Measurements from ENCODE around the gene TENM4. TPM values are rescaled to one million over a fixed set of nuclear protein-coding genes. Genes with fewer than 3 reads are reported as not detected.

Gene TENM4
- polyA plus RNA-seq, 3 donors, result 0.31 to 1.7 TPM; not detected in 1

- Histone ChIP-seq H3K27me3 (ENCODE audit: control insufficient read depth in 2 of 2, insufficient read depth in 2 of 2, low read length in 2 of 2) (no peaks in the 10 kb centered on the region), H3K4me2 (replicated peaks; ENCODE audit: extremely low read depth, low read length, poor library complexity, severe bottlenecking) (no peak overlapping the region), H3K79me2 (ENCODE audit: insufficient read depth, low read length) (no peaks in the 10 kb centered on the region), H3K27ac (ENCODE audit: low read depth in 1 of 2, low read length in 2 of 2) (no peak overlapping the region), H3K4me1 (ENCODE audit: control insufficient read depth in 1 of 2, insufficient read depth in 2 of 2, low read length in 2 of 2) (no peaks in the 10 kb centered on the region), H3K9me3 (replicated peaks in 1 of 2; ENCODE audit: control insufficient read depth in 1 of 2, insufficient read depth in 1 of 2, low read length in 2 of 2) (no peaks in the 10 kb centered on the region), H3K36me3 (replicated peaks in 1 of 2; ENCODE audit: control insufficient read depth in 1 of 2, insufficient read depth in 2 of 2, low read length in 2 of 2) (no peaks in the 10 kb centered on the region), H2AFZ (ENCODE audit: insufficient read depth, low read depth, low read length, poor library complexity, severe bottlenecking) (no peak overlapping the region), H4K20me1 (ENCODE audit: insufficient read depth, low read length) (no peaks in the 10 kb centered on the region), H3K9ac (ENCODE audit: insufficient read depth, low read length, poor library complexity, severe bottlenecking) (no peak overlapping the region), H3K4me3 (replicated peaks in 1 of 3; ENCODE audit: low read depth in 2 of 3, low read length in 3 of 3) (no peak overlapping the region)
- Mint-ChIP-seq H3K9me3 (no peaks in the 10 kb centered on the region), H3K27ac (no peak overlapping the region), H3K36me3 (no peaks in the 10 kb centered on the region), H3K27me3 (ENCODE audit: low read depth in 3 of 3) (peaks cover 2 to 9% (median 4%) of the 10 kb centered on the region in 3 donors), H3K4me3 (no peak overlapping the region), H3K4me1 (no peaks in the 10 kb centered on the region)
- no peak for DNase-seq
- 78% methylated on average over 1 of the region's 2 CpGs for WGBS (ENCODE audit: insufficient coverage)
- intact Hi-C loops (cut with micrococcal nuclease), result no loop called here
- TF ChIP-seq, protein P1, sequence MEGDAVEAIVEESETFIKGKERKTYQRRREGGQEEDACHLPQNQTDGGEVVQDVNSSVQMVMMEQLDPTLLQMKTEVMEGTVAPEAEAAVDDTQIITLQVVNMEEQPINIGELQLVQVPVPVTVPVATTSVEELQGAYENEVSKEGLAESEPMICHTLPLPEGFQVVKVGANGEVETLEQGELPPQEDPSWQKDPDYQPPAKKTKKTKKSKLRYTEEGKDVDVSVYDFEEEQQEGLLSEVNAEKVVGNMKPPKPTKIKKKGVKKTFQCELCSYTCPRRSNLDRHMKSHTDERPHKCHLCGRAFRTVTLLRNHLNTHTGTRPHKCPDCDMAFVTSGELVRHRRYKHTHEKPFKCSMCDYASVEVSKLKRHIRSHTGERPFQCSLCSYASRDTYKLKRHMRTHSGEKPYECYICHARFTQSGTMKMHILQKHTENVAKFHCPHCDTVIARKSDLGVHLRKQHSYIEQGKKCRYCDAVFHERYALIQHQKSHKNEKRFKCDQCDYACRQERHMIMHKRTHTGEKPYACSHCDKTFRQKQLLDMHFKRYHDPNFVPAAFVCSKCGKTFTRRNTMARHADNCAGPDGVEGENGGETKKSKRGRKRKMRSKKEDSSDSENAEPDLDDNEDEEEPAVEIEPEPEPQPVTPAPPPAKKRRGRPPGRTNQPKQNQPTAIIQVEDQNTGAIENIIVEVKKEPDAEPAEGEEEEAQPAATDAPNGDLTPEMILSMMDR (IDR thresholded peaks at IDR 0.05), result no peak
Measured at GRCh38 chr11:78752494-78752893, 688.3 kb downstream of the TENM4 start.

- no peak overlapping the region for H3K27ac Mint-ChIP-seq
- no peaks in the 10 kb centered on the region for H3K36me3 Mint-ChIP-seq
- no peak overlapping the region for H3K4me3 Mint-ChIP-seq
- Histone ChIP-seq H2AFZ (ENCODE audit: insufficient read depth, low read depth, low read length, poor library complexity, severe bottlenecking) (no peak overlapping the region), H3K27me3 (ENCODE audit: control insufficient read depth in 2 of 2, insufficient read depth in 2 of 2, low read length in 2 of 2) (no peaks in the 10 kb centered on the region), H3K9ac (ENCODE audit: insufficient read depth, low read length, poor library complexity, severe bottlenecking) (no peak overlapping the region), H3K9me3 (replicated peaks in 1 of 2; ENCODE audit: control insufficient read depth in 1 of 2, insufficient read depth in 1 of 2, low read length in 2 of 2) (no peaks in the 10 kb centered on the region), H3K27ac (ENCODE audit: low read depth in 1 of 2, low read length in 2 of 2) (no peak overlapping the region), H3K79me2 (ENCODE audit: insufficient read depth, low read length) (no peaks in the 10 kb centered on the region), H3K4me3 (replicated peaks in 1 of 3; ENCODE audit: low read depth in 2 of 3, low read length in 3 of 3) (no peak overlapping the region), H4K20me1 (ENCODE audit: insufficient read depth, low read length) (no peaks in the 10 kb centered on the region), H3K4me2 (replicated peaks; ENCODE audit: extremely low read depth, low read length, poor library complexity, severe bottlenecking) (no peak overlapping the region), H3K4me1 (ENCODE audit: control insufficient read depth in 1 of 2, insufficient read depth in 2 of 2, low read length in 2 of 2) (no peaks in the 10 kb centered on the region), H3K36me3 (replicated peaks in 1 of 2; ENCODE audit: control insufficient read depth in 1 of 2, insufficient read depth in 2 of 2, low read length in 2 of 2) (no peaks in the 10 kb centered on the region)
- DNase-seq, result no peak
- intact Hi-C loops (cut with micrococcal nuclease), result no loop called here
- peaks cover 0 to 1% (median 0%) of the 10 kb centered on the region in 7 donors for H3K9me3 Mint-ChIP-seq
- peaks cover 5 to 11% (median 8%) of the 10 kb centered on the region in 3 donors for H3K27me3 Mint-ChIP-seq (ENCODE audit: low read depth in 3 of 3)
- TF ChIP-seq, protein P1 (IDR thresholded peaks at IDR 0.05), result no peak
- H3K4me1 Mint-ChIP-seq, result no peaks in the 10 kb centered on the region
- WGBS (ENCODE audit: insufficient coverage), result 17% methylated on average over 1 of the region's 7 CpGs
Measured at GRCh38 chr11:78748918-78749690, 691.7 kb downstream of the TENM4 start.

Data from CD14-positive monocyte (primary cell).